ENCODE measurements around the gene RNF225.

- TF ChIP-seq YY1 (IDR thresholded peaks at IDR 0.05; ENCODE audit: insufficient read depth, insufficient read length): no peak
- no peak for TF ChIP-seq ZNF274 (IDR thresholded peaks at IDR 0.05; ENCODE audit: low read depth, low read length)
Observed at GRCh38 chr19:58351558-58351878, 43.9 kb upstream of the RNF225 start.
